OCI-LY7 (cell line): Measurements from ENCODE around the gene PLPPR1. TPM values are rescaled to one million over a fixed set of nuclear protein-coding genes. Genes with fewer than 3 reads are reported as not detected.

Experiments used
- BruUV-seq: library from RNA; stranded (reverse); fragments of 400-500 nt; replicated peaks from 2 replicates; lab custom pipeline; 2021; lab: Mats Ljungman, UMichigan
- CTCF ChIA-PET: fragments of 300-600 bp; sonication (Branson Sonifier 250); formaldehyde crosslinking; loops from one replicate; lab custom pipeline; 2022; ENCODE audit warnings: antibody characterized with exemption; ENCODE audit not compliant: unreplicated experiment; lab: Charles Lee
- POLR2A ChIA-PET: fragments of 300-600 bp; sonication (Branson Sonifier 250); formaldehyde crosslinking; loops from one replicate; lab custom pipeline; 2022; ENCODE audit warnings: antibody characterized with exemption; lab: Charles Lee
- DNase-seq: peaks from one replicate; pipeline ENCODE4 v3.0.0-alpha.2; 2015; ENCODE audit warnings: low spot score
- H2AFZ ChIP-seq: fragments of 200-600 bp; sonication (generic), shearing (Covaris generic); 2 replicates; pipeline ENCODE4 v1.6.1; 2014; ENCODE audit warnings: mild to moderate bottlenecking, antibody characterized with exemption, low read length, moderate library complexity
- H3K27ac ChIP-seq: fragments of 200-600 bp; sonication (generic); 2 replicates; pipeline ENCODE4 v1.5.1; 2014; ENCODE audit warnings: mixed run types, low read depth, mild to moderate bottlenecking, moderate library complexity, low read length, inconsistent platforms; ENCODE audit not compliant: poor library complexity, severe bottlenecking
- H3K36me3 ChIP-seq: fragments of 200-600 bp; sonication (generic); 2 replicates; pipeline ENCODE4 v1.6.1; 2014; ENCODE audit warnings: mild to moderate bottlenecking, antibody characterized with exemption, low read length, moderate library complexity, mixed read lengths; ENCODE audit not compliant: insufficient read depth
- H3K4me1 ChIP-seq: fragments of 200-600 bp; sonication (generic); 2 replicates; pipeline ENCODE4 v1.5.1; 2014; ENCODE audit warnings: mild to moderate bottlenecking, low read length; ENCODE audit not compliant: insufficient read depth, poor library complexity, severe bottlenecking
- H3K4me2 ChIP-seq: fragments of 200-600 bp; sonication (generic); 2 replicates; pipeline ENCODE4 v1.6.1; 2014; ENCODE audit warnings: mild to moderate bottlenecking, low read length
- H3K4me3 ChIP-seq: fragments of 200-600 bp; sonication (generic); 2 replicates; pipeline ENCODE4 v1.5.1; 2014; ENCODE audit warnings: mild to moderate bottlenecking, low read depth, low read length; ENCODE audit not compliant: poor library complexity, severe bottlenecking
- H3K79me2 ChIP-seq: fragments of 200-600 bp; sonication (generic); 2 replicates; pipeline ENCODE4 v1.6.1; 2016; ENCODE audit warnings: low read depth, mild to moderate bottlenecking, low read length, moderate library complexity, mixed read lengths; ENCODE audit not compliant: insufficient read depth
- H3K9me2 ChIP-seq: fragments of 200-600 bp; sonication (generic); 2 replicates; pipeline ENCODE4 v1.6.1; 2016; ENCODE audit warnings: mild to moderate bottlenecking, low read length, mixed read lengths; ENCODE audit not compliant: insufficient read depth
- H3K9me3 ChIP-seq: fragments of 200-600 bp; sonication (generic); 2 replicates; pipeline ENCODE4 v1.6.1; 2014; ENCODE audit warnings: mild to moderate bottlenecking, mixed run types, low read length, mixed read lengths
- H4K20me1 ChIP-seq: fragments of 200-600 bp; sonication (generic); 2 replicates; pipeline ENCODE4 v1.6.1; 2014; ENCODE audit warnings: mild to moderate bottlenecking, antibody characterized with exemption, low read length, moderate library complexity, mixed read lengths; ENCODE audit not compliant: insufficient read depth
- EZH2phosphoT487 ChIP-seq: fragments of 200-600 bp; sonication (generic); IDR thresholded peaks from 2 replicates; pipeline ENCODE4 v1.6.1; 2018; ENCODE audit warnings: low read depth, borderline replicate concordance, mild to moderate bottlenecking, mixed run types, antibody characterized with exemption, low read length, moderate library complexity, mixed read lengths
- intact Hi-C: fragments of 100-400 bp; cut with micrococcal nuclease; formaldehyde crosslinking; loops from one replicate; pipeline ENCODE4 v1.10.0; 2022; ENCODE audit not compliant: unreplicated experiment
- total RNA-seq, 2 experiments: library from RNA; depleted of rRNA in 1 of 2; stranded (reverse); fragments of >200 nt in 1 of 2; shearing (Covaris generic) in 1 of 2; gene quantifications; 2 replicates each; pipeline ENCODE4 v1.2.3, GENCODE V29; 2014 to 2022
- TF ChIP-seq, protein P1 (sequence below): fragments of 200-600 bp; sonication (generic); conservative IDR thresholded peaks from 2 replicates; pipeline ENCODE4 v1.5.1; 2014; ENCODE audit warnings: mild to moderate bottlenecking, antibody characterized with exemption, low read length, moderate library complexity, mixed read lengths

Gene PLPPR1
- total RNA-seq, 2 experiments from 2014 or later: not detected

DNA sequence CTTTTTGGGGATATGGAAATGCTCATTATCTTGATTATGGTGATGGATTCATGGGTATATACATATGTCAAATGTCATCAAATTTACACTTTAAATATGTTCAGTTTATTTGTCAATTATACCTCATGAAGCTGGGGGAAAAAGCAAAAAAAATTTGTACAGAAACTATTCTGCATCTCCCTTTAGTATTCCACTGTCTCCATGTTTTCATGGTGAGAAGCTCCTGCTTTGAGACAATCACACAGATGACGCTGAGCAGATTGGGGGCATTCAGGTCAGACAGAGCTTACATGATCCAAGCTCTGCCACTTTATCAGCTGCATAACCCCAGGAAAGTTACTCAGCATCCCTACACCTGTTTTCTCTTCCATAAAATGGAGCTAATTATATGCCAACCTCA lies 101.5 kb downstream of the PLPPR1 start:
- Histone ChIP-seq H2AFZ (no peak overlapping the region), H3K4me1 (no peaks in the 10 kb centered on the region), H3K4me2 (no peak overlapping the region), H3K36me3 (no peaks in the 10 kb centered on the region), H3K4me3 (no peak overlapping the region), H3K9me3 (no peaks in the 10 kb centered on the region), H3K79me2 (no peaks in the 10 kb centered on the region), H3K9me2 (no peaks in the 10 kb centered on the region), H4K20me1 (no peaks in the 10 kb centered on the region), H3K27ac (no peak overlapping the region)
- ChIA-PET POLR2A (interaction anchor here (0.6 to 1.2 kb wide), 2 partner anchors 7 to 16 kb away, joined by 3 read pairs; no protein-coding TSS in a partner anchor), CTCF (no interaction called here)
- intact Hi-C loops: no loop called here
- BruUV-seq: no TSS peak
- TF ChIP-seq, protein P1, sequence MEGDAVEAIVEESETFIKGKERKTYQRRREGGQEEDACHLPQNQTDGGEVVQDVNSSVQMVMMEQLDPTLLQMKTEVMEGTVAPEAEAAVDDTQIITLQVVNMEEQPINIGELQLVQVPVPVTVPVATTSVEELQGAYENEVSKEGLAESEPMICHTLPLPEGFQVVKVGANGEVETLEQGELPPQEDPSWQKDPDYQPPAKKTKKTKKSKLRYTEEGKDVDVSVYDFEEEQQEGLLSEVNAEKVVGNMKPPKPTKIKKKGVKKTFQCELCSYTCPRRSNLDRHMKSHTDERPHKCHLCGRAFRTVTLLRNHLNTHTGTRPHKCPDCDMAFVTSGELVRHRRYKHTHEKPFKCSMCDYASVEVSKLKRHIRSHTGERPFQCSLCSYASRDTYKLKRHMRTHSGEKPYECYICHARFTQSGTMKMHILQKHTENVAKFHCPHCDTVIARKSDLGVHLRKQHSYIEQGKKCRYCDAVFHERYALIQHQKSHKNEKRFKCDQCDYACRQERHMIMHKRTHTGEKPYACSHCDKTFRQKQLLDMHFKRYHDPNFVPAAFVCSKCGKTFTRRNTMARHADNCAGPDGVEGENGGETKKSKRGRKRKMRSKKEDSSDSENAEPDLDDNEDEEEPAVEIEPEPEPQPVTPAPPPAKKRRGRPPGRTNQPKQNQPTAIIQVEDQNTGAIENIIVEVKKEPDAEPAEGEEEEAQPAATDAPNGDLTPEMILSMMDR: no peak
- no peak for TF ChIP-seq EZH2phosphoT487
- DNase-seq: no peak

GRCh38 chr9:101131326-101131725 lies 102.8 kb downstream of the PLPPR1 start:
- no peaks in the 10 kb centered on the region for H3K36me3 ChIP-seq
- TF ChIP-seq, protein P1: no peak
- no peak for TF ChIP-seq EZH2phosphoT487
- H3K79me2 ChIP-seq: no peaks in the 10 kb centered on the region
- CTCF ChIA-PET: no interaction called here
- no TSS peak for BruUV-seq
- H2AFZ ChIP-seq: no peak overlapping the region
- no peak for DNase-seq
- no peak overlapping the region for H3K4me3 ChIP-seq
- no peaks in the 10 kb centered on the region for H3K4me1 ChIP-seq
- no peaks in the 10 kb centered on the region for H4K20me1 ChIP-seq
- POLR2A ChIA-PET: interaction anchor here (1.2 kb wide), 1 partner anchor 9 kb away, joined by 3 read pairs; no protein-coding TSS in a partner anchor
- no peak overlapping the region for H3K4me2 ChIP-seq
- no peak overlapping the region for H3K27ac ChIP-seq
- H3K9me2 ChIP-seq: no peaks in the 10 kb centered on the region
- intact Hi-C loops: no loop called here
- no peaks in the 10 kb centered on the region for H3K9me3 ChIP-seq

- CTCF ChIA-PET: no interaction called here
- Histone ChIP-seq H3K9me2 (no peaks in the 10 kb centered on the region), H2AFZ (no peak overlapping the region), H3K27ac (no peak overlapping the region), H3K9me3 (no peaks in the 10 kb centered on the region), H3K4me2 (no peak overlapping the region), H4K20me1 (no peaks in the 10 kb centered on the region), H3K79me2 (no peaks in the 10 kb centered on the region), H3K4me3 (no peak overlapping the region), H3K4me1 (no peaks in the 10 kb centered on the region), H3K36me3 (no peaks in the 10 kb centered on the region)
- DNase-seq: no peak
- no peak for TF ChIP-seq EZH2phosphoT487
- TF ChIP-seq, protein P1: no peak
- no TSS peak for BruUV-seq
- intact Hi-C loops: no loop called here
- POLR2A ChIA-PET: no interaction called here
Observed at GRCh38 chr9:101132801-101133200, 104.3 kb downstream of the PLPPR1 start.
